ENCODE data around the gene TTLL11. TPM values are rescaled to one million over a fixed set of nuclear protein-coding genes. Genes with fewer than 3 reads are reported as not detected.
A peak's percentile ranks its signal among the peaks of the same experiment; 100 is the strongest.

Gene TTLL11
- total RNA-seq, 3 donors from 2014 or later: 6.0 to 22.2 (median 6.4) TPM

DNA sequence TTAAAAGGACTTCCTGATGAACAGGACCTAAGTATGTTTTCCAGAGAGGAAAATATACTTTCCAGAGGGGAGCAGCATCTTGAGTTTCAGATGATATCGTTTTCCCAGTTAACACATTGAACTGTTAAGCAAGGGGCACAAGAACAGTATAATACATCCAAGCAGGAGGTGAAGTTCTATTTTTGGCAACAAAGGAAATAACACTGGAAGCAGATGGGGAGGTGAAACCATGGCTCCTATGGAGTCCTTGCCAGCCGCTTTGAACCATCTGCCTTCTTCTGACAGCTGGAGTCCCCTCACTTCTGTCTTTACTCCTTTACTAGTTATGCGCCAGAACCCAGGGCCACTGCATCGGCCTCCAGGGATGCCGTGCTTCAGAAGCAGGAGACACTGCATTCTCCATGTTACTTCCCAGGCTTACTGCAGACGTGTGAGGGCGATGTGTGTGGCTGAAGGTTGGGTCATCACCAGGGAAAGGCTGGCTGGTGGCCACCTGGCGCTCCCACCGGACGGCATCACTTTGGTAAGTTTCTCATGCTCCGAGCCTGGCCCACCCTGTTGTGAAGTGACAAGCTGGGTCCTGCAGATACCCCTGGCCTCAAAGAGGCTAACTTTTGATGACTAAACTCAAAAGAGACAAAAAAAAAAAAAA is 77.8 kb downstream of the TTLL11 start:
- no peaks in the 10 kb centered on the region for H3K36me3 ChIP-seq (ENCODE audit: low read depth)
- no peak for TF ChIP-seq CTCF (IDR thresholded peaks at IDR 0.05)
- no peak for ATAC-seq
- no peaks in the 10 kb centered on the region for H3K4me1 ChIP-seq (ENCODE audit: low read depth)
- H3K9me3 ChIP-seq: no peaks in the 10 kb centered on the region
- no peak overlapping the region for H3K4me3 ChIP-seq
- DNase-seq: no peak
- intact Hi-C loops (cut with DNase I, micrococcal nuclease): no loop called here

- no peak for DNase-seq
- intact Hi-C loops (cut with DNase I, micrococcal nuclease): no loop called here
- H3K4me3 ChIP-seq: no peak overlapping the region
- TF ChIP-seq CTCF (IDR thresholded peaks at IDR 0.05): no peak
- no peaks in the 10 kb centered on the region for H3K9me3 ChIP-seq
- no peaks in the 10 kb centered on the region for H3K36me3 ChIP-seq (ENCODE audit: low read depth)
- H3K4me1 ChIP-seq (ENCODE audit: low read depth): no peaks in the 10 kb centered on the region
- no peak for ATAC-seq
Measured at GRCh38 chr9:122011818-122012498, 81.2 kb downstream of the TTLL11 start.

DNA sequence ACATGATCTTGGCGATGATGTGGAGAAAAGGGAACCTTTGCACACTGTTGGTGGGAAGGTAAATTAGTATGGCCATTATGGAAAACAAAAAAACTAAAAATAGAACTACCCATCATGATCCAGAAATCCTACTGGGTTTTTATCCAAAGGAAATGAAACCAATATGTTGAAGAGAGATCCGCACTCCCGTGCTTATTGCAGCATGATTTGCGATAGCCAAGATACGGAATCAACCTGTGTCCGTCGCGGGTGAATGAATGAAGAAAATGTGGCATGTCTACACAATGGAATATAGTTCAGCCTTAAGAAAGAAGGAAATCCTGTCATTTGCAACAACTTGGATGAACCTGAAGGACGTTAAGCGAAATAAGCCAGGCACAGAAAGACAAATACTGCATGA is 84.5 kb downstream of the TTLL11 start:
- Histone ChIP-seq H3K9me3 (no peaks in the 10 kb centered on the region), H3K4me3 (no peak overlapping the region), H3K4me1 (ENCODE audit: low read depth) (no peaks in the 10 kb centered on the region), H3K36me3 (ENCODE audit: low read depth) (no peaks in the 10 kb centered on the region)
- TF ChIP-seq CTCF (IDR thresholded peaks at IDR 0.05): no peak
- intact Hi-C loops (cut with DNase I, micrococcal nuclease): no loop called here
- no peak for DNase-seq
- no peak for ATAC-seq

DNA sequence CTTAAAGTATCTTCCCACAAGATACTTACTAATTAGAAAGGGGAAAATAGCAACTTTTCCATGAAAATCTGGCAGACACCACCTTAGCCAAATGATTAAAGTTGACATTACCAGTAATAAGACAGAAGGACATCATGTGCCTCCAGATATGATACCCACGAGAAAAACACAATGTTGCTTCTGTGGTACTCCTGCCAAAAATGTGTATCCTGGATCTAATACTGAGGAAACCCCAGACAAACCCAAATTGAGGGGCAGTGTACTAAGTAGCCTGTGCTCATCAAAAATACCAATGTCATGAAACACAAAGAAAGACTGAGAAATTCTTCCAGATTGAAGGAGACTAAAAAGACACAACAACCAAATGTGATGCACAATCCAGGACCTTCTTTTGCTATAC is 85.3 kb downstream of the TTLL11 start:
- Histone ChIP-seq H3K36me3 (ENCODE audit: low read depth) (no peaks in the 10 kb centered on the region), H3K4me3 (no peak overlapping the region), H3K9me3 (no peaks in the 10 kb centered on the region), H3K4me1 (ENCODE audit: low read depth) (no peaks in the 10 kb centered on the region)
- ATAC-seq (no peak), DNase-seq (no peak)
- TF ChIP-seq CTCF (IDR thresholded peaks at IDR 0.05): no peak
- intact Hi-C loops (cut with DNase I, micrococcal nuclease): no loop called here

GRCh38 chr9:122005597-122005996 is 87.5 kb downstream of the TTLL11 start:
- TF ChIP-seq CTCF (IDR thresholded peaks at IDR 0.05): no peak
- Histone ChIP-seq H3K36me3 (ENCODE audit: low read depth) (no peaks in the 10 kb centered on the region), H3K4me1 (ENCODE audit: low read depth) (no peaks in the 10 kb centered on the region), H3K9me3 (no peaks in the 10 kb centered on the region), H3K4me3 (no peak overlapping the region)
- peak; percentile 79 for ATAC-seq
- intact Hi-C loops (cut with DNase I, micrococcal nuclease): no loop called here
- DNase-seq: peak in 1 of 3 donors; percentile 51

All from mucosa of descending colon (tissue), 3 donors.